ENCODE data around the gene KCNA3.
A peak's percentile ranks its signal among the peaks of the same experiment; 100 is the strongest.

KCNA3 gene

DNA sequence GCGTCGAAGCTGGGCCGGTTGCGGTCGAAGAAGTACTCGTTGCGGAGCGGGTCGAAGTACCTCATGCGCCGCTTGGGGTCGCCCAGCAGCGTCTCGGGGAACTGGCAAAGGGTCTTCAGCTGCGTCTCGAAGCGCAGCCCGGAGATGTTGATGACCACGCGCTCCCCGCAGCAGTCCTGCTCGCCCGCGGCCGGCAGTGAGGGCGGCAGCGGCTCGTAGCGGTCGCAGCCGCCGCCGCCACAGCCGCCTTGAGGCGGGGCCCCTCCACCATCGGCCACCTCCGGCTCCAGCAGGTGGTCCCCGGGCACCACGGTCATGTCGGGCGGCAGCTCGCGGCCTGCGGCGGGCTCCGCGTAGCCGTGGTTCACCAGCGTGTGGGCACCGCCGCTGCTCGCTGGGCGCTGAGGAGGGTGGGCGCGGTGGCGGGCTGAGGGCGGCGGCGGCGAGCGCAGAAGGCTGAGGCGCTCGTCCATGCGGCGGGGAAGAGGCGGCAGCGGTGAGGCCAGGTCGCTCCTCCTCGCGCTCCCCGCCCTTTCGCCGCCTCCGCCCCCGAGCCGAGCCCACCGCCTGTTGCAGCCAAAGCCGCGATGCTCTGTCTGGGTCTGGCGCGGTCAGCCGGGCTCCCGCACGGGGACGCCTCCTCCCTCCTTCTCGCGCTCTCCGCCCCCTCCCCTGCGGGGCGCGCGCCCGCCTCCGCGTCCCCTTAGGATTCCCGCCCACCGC lies at the start of gene KCNA3:
Gene KCNA3, minus strand, starts transcription at position 604 of the 723 bp plus-strand sequence. Its CDS starts 131 bp downstream, at position 473.
- peak; percentile 49 for DNase-seq (ENCODE audit: low read depth, low spot score)

GRCh38 chr1:110722807-110723206 lies 48.1 kb upstream of the KCNA3 start:
- no peak for DNase-seq (ENCODE audit: low read depth, low spot score)

GRCh38 chr1:110719908-110720307 lies 45.2 kb upstream of the KCNA3 start:
- DNase-seq (ENCODE audit: low read depth, low spot score): no peak

DNA sequence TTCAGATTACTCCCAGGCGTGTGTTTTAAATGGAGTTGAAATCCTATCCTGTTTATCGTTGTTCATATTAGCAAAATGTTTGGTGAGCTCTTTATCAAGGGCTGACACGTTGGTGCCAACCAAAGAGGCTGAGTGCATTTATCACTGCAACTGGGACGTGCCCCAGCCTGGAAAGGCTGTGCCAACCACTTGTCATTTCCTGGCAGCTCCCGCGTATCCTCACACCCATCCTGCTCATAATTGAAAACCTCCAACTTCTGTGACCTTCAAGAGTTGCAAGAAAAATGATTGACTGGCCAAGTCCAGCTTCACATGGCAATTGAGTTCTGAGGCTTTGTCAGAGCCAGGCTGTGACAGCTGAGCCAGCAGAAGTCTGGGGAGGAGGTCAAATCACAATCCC lies 43.7 kb upstream of the KCNA3 start:
- DNase-seq (ENCODE audit: low read depth, low spot score): no peak

DNA sequence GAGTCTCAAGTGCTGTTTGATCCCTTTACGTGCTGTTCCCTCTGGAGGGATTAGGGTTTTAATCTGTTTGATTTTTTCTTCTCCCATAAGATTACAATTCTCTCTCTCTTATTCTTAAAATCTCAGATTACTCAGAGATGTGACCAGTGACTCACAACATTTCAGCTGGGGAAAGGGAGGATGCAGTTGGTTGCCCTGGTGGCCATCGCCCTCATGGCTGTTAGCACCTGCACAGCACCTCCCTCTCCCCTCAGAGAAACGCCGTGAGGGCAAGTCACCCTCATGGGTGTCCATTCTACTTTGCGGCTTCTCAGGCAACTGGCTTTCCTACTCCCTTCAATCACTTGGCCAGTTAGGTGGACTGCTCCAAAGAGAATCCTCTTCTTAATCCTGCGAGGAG lies 42.4 kb upstream of the KCNA3 start:
- no peak for DNase-seq (ENCODE audit: low read depth, low spot score)

- no peak for DNase-seq (ENCODE audit: low read depth, low spot score)
These were observed 39.7 kb upstream of the KCNA3 start for GRCh38 chr1:110714374-110714995.

GRCh38 chr1:110713221-110713620 lies 38.5 kb upstream of the KCNA3 start:
- no peak for DNase-seq (ENCODE audit: low read depth, low spot score)

DNA sequence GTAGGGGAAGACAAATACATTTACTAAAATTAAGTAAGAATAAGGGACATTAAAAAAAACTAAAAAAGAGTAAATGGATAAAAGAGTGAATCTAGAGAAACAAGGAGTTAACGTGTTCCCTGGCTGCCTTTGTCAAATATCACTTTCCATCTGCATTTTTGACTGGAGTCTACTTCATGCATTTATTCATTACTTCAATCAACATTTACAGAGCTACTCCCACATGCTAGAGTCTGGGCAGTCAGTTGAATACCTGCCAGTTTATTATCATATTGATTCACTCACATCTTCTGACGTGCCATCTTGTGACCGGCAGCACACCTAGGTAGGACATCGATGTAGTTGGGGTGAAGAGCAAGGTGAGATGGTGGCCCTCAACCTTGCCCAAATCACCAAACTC lies 35.6 kb upstream of the KCNA3 start:
- no peak for DNase-seq (ENCODE audit: low read depth, low spot score)

DNA sequence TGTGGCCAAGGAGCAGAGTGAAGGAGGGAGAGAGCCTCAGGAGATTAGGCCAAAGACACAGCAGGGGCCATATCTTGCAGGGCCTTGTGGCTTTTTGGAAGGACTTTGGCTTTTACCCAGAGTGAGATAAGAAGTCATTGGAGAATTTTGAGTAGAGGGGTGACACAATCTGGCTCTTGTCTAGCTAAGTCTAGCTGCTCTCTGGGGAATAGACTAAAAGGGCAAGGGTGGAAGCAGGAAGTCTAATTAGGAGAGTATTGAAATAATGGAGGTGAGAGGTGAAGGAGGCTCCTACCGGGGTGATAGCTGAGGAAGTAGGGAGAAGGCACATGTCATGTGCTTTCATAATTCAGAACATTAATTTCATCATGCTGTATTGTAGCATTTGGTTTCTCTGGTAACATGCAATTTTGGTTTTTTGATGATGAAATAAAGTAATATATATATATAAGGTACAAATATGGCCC lies 34.3 kb upstream of the KCNA3 start:
- DNase-seq (ENCODE audit: low read depth, low spot score): no peak

DNA sequence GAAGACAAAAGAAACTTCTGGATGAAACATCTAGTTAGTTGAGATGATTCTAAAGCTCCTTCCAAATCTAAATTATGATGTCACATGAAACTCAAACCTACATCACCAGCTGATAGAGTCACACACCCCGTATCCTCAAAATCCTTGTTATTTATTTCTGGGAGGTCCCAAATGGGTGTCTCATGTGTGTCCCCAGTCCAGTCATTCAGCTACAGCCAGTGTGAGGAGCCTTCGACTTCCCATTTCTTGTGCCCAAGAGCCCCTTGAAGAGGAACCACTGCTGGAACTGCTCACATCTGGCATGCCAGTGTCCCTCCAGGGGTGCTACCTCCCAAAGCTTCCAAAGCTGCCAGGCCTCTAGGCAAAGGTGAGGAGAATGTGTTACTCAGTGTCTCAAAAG lies 32.5 kb upstream of the KCNA3 start:
- no peak for DNase-seq (ENCODE audit: low read depth, low spot score)

DNA sequence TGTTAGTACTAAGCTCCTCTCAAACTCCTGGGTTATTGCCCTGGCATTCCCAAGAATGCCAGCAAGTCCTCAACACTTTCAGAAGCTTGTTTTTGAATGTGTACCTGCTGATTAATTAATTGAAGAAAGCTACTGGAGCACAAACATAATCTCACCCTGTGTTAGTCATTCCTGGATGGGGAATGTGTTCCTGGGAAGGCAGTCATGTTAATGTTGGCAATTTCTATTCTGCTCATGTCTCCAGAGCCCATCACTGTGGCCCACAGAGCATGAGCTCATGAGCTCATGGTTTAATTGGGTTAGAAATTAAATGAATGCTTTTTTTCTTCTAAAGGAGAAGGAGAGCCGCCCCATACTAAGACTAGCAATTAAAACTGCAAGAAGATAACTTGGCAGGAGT lies 31.9 kb upstream of the KCNA3 start:
- DNase-seq (ENCODE audit: low read depth, low spot score): peak; percentile 51

GRCh38 chr1:110702260-110702659 lies 27.5 kb upstream of the KCNA3 start:
- DNase-seq (ENCODE audit: low read depth, low spot score): no peak

GRCh38 chr1:110700767-110701166 lies 26.0 kb upstream of the KCNA3 start:
- DNase-seq (ENCODE audit: low read depth, low spot score): no peak

GRCh38 chr1:110697606-110698005 lies 22.9 kb upstream of the KCNA3 start:
- no peak for DNase-seq (ENCODE audit: low read depth, low spot score)

- DNase-seq (ENCODE audit: low read depth, low spot score): no peak
These were observed 22.1 kb upstream of the KCNA3 start for GRCh38 chr1:110696818-110697217.

DNA sequence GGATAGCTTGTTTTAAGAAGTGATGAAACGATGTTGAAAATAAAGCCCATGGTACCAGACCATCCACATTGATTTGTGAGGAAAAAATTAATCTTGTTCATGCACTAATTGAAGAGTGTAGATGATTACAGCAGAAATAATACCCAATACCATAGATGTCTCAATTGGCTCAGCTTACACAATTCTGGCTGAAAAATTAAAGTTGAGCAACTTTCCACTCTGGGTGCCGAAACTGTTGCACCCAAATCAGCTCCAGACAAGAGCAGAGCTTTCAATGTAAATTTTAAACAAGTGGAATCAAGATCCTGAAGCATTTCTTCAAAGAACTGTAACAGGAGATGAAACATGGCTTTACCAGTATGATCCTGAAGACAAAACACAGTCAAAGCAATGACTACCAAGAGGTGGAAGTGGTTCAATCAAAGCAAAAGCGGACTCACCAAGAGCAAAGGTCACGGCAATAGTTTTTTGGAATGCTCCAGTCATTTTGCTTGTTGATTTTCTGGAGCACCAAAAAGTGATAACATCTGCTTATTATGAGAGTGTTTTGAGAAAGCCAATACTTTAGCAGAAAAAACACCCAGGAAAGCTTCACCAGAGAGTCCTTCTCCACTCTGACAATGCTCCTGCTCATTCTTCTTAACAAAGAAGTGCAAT lies 16.1 kb upstream of the KCNA3 start:
- no peak for DNase-seq (ENCODE audit: low read depth, low spot score)

GRCh38 chr1:110689868-110690267 lies 15.1 kb upstream of the KCNA3 start:
- DNase-seq (ENCODE audit: low read depth, low spot score): no peak

DNA sequence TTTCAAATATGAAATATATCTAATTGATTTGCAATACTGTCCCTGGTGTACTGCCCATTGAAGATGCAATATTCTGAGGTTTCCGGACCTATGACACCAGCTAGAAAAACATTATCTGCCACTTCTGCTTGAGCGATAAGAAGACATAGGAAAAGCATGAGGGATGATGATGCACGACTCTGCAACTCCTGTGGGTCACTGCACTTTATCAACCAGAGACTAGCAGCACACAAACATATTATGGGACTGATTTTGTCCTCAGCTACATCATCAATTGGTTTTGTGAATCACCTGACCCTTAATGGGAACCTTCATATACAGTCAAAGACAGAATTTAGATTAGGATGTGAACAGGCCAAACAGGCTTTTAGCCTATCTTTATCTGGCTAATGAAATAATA lies 13.8 kb upstream of the KCNA3 start:
- DNase-seq (ENCODE audit: low read depth, low spot score): no peak

GRCh38 chr1:110687250-110687649 lies 12.5 kb upstream of the KCNA3 start:
- DNase-seq (ENCODE audit: low read depth, low spot score): no peak

GRCh38 chr1:110686188-110686587 lies 11.4 kb upstream of the KCNA3 start:
- DNase-seq (ENCODE audit: low read depth, low spot score): no peak

DNA sequence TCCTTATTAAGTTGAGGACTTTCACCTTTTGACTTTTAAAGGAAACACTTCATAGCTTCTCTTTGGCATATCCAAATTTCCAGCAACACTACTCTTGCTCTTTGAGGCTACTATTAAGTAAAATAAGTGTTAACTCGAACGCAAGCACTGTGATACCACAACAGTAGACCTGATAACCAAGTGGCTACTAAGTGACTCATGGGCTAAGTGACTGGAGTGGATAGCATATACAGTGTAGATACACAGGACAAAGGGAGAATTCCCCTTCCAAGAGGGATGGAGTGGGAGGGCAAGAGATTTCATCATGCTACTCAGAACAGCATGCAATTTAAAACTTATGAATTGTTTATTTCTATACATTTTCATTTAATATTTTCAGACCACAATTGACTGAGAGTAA lies 9.8 kb upstream of the KCNA3 start:
- no peak for DNase-seq (ENCODE audit: low read depth, low spot score)

- no peak for DNase-seq (ENCODE audit: low read depth, low spot score)
These were observed 8.2 kb upstream of the KCNA3 start for GRCh38 chr1:110682898-110683297.
